Islet precursor cell (in vitro differentiated cells): ENCODE measurements around the gene RBFOX2.
A peak's percentile ranks its signal among the peaks of the same experiment; 100 is the strongest.
"Not testable (repeated sequence)": the region's sequence is repeated elsewhere in the genome, so short reads cannot be mapped to it uniquely, and the experiment has no call there.

ENCODE experiments used
- DNase-seq: peaks from one replicate; pipeline ENCODE4 v3.0.0-alpha.2; 2018

The RBFOX2 gene

DNA sequence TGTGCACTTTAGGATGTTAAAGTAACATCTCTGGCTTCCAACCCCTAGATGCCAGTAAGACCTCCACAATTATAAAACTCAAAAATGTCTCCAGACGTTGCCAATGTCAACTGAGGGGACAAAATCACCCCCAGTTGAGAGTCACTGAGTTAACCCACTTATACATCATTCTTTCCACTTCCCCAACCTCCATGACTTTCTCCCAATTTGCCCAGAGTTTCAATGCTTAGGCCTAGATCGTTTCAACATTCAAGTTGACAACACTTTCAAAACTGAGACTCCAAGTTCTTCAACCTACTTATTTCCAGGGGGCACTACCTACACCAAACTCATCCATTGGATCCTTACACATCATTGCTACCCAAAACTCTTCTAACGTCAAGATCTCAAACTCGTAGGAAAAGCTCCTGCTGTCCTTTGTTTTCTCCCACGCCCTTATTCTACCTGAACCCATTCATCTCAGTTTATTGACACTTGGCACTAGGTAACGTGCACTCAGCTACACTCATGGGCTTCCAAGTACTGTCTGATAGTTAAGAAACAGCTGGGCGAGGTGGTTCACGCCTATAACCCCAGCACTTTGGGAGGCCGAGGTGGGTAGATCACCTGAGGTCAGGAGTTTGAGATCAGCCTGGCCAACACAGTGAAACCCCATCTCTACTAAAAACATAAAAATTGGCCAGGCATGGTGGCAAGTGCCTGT, 24.5 kb downstream of the RBFOX2 start:
- DNase-seq: no peak

DNA sequence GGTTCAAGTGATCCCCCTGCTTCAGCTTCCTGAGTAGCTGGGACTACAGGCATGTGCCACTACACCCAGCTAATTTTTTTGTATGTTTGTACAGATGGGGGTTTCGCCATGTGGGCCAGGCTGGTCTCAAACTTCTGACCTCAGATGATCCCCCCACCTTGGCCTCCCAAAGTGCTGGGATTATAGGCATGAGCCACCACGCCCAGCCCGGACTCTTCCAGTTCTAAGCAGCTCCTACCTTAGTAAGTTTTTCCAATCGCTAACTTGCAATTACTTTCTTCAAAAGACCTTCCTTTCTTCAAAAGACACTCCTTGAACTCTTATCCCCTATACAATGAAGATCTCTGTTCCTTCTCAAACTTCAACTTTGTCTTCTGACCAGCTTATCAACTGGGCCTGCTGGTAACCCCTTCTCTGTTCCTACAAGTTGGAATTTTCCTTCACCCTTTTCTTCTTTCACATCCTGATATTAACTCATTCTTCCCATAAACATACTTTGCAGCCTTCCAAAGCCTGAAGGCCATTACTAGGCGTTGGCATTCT, 25.8 kb downstream of the RBFOX2 start:
- no peak for DNase-seq

DNA sequence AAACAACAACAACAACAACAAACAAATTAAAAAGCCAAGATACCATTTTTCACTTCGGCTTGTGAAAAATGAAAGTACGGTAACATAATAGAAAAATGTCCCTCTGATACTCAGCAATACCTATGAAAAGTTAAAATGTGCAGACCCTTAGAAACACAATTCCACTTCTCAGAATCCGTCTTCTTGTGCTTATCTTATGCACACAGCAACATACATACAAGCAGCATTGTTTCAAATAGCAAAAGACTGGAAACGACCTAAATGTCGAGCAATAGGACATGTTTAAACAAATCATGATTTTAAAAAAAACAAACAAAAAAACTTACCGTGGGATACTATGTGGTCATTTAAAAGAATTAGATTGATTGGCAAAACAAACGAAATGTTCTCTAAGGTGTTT, 26.5 kb downstream of the RBFOX2 start:
- DNase-seq: no peak

DNA sequence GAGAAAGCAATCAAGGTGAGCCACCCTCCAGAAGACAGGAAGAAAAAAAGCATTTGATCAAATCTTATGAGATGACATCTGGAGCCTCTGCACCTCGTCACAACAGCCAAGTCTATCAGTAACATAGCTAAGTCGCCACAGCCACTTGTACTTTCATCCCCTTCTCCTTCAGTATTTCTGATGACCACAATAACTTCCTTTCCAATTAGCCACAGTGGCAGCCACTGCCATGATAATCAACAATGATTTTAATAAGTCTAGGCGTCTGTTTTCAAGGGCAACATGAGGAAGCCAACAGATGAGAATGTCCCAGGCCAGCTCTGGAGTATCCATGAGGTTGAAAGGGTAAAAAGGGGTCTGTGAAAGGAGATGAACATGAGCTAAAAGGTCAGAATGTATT, 29.9 kb downstream of the RBFOX2 start:
- no peak for DNase-seq

DNA sequence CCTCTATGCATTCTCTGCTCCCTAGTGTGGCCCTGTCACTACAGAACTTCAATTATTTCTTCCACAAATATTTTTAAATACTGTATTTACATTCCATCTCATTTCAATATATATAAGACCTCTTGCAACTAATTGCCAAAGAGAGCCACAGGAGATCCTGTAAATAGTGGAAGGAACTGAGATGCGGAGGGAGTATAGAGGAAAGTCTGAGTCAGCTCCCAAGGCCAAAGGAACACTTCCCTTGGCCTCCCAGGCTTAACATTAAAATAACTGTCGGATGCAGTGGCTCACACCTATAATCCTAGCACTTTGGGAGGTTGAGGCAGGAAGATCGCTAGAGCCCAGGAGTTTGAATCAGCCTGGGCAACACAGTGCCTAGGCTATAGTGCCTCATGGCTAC, 31.2 kb downstream of the RBFOX2 start:
- DNase-seq: no peak

DNA sequence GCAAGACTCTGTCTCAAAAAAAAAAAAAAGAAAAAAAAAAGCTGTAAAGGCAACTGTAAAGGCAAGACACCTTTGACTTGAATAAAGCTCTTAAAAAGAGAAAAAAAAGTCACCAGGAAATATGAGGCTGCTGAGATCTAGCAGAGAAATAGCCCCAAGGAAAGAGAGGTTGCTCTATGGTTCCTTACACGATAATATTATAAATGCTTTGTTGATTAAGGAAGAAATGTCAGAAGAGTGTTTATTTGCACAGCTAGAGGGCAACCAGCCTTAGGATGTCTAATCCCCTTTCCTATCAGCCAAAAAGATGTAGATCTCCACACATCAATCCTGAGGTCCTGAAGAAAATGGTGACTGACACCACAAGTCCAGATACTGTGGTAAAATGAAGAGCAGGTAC, 32.0 kb downstream of the RBFOX2 start:
- DNase-seq: no peak

DNA sequence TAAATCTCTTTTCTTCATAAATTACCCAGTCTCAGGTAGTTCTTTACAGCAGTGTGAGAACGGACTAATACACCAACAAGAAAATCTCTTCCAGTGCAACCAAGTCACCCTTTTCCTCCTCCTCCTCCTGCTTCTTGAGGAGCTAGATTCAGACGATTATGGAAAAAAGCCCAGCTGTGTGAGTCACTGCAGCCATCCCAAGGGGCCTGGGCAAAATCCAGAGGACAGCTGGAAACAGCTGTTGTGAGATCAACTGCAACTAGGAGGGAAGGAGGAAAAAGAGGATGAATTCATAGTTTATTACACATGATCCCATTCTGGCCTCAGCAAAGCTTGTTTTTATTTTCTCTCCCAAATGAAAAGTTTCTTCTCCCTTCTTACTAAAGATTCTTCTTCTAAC, 32.9 kb downstream of the RBFOX2 start:
- peak; percentile 75 for DNase-seq

DNA sequence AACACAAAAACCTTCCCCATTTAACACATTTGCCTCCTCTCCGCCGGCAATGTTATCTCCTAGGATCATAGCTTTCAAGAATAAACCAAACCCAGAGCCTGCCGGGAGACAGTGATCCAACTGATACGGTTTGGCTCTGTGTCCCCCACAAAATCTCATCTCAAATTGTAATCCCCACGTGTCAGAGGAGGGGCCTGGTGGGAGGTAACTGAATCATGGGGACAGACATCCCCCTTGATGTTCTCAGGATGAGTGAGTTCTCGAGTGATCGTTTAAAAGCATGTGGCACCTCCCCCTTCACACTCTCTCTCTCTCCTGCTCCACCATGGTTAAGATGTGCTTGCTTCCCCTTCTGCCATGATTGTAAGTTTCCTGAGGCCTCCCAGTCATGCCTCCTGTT, 33.3 kb downstream of the RBFOX2 start:
- peak; percentile 48 for DNase-seq

DNA sequence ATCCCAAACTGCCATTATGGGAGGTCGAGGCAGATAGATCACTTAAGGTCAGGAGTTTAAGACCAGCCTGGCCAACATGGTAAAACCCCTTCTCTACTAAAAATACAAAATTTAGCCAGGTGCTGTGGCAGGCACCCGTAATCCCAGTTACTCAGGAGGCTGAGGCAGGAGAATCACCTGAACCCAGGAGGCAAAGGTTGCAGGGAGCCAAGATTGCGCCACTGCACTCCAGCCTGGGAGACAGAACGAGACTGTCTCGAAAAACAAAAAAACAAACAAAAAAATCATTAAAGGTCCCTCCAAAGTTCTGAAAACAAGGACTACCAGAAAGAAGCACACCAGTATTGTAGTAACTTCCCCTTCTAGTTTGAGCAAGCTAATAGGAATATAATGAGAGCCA, 34.9 kb downstream of the RBFOX2 start:
- not testable (repeated sequence) for DNase-seq

DNA sequence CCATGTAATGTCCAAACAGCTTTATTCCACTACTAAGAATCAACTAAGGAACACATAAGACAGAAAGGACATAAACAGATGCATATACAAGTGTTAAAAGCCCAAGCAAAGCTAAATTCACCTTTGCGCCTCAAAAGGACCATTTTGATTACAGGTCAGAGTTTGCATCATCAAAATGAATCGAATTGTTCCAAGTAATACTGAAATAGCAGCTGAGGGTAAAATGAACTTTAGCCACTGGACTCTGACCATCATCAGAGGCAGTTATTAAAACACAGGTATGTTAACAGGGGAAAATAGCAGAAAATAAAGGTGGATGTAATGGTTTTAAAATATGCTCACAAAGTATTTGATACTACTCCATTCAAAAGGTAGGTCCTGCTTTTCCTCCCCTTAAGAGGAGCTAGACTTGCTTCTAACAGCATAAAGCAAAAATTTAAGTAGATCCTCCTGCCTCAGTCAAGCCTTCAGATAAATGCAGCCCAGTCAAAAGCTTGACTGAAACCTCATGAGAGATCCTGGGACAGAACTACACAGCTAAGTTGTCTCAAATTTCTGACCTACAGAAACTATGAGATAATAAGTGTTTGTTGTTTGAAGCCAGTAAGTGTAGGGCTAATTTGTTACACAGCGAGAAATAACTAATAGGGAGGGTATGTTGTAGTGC, 35.4 kb downstream of the RBFOX2 start:
- DNase-seq: no peak

DNA sequence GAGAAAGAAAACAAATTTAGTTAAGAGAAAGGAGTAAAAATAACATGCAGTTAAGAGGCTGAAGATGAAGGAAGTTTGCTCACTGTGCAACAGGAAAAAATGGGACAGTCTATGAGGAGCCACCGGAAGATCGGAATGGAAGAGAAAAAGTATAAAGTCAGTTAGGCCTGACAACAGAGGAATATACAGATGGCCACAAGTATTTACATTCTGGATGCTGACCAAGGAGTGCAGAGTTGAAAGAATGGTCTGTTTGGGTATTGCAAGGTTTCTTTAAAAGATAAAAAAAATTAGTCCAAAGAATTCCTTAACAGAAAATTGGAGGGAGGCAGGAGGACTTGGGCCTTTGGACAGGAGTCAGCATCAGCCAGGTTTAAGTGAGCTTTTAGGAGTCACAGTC, 37.5 kb downstream of the RBFOX2 start:
- no peak for DNase-seq

DNA sequence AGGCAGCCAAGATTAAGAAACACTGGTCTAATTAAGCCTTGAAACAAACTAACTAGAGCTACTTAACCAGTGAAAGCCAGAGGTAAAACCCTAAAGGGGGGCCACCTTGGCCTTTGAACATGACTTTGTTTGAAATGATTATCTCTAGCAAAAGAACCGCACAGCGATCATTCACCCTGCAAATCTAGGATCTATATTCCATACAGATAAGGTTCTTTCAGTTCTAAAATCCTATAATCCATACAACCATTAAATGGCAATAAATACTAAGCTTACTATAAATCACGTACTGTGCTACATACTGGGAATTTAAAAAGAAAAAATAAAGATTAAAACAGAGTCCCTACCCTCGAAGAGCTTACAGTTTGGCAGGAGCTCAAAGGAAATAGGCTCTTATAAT, 40.6 kb downstream of the RBFOX2 start:
- DNase-seq: no peak

DNA sequence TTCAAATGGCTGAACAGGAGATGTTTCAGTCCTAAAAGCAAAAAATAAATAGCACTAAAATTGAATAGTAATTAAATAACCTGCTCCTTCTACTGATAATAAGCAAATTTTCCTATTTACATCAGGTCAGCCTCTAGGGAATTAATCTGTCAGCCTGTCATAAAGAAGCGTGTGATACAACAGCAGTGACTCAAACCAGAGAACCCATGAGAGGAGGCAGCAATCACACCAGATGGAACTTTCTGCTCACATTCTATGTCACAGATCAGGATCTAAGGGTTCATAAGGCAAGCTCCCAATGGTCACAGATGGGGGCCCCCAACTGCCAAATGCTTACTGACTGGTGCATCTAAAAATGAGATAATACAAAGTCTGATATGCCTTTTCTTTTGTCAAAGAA, 41.1 kb downstream of the RBFOX2 start:
- no peak for DNase-seq

DNA sequence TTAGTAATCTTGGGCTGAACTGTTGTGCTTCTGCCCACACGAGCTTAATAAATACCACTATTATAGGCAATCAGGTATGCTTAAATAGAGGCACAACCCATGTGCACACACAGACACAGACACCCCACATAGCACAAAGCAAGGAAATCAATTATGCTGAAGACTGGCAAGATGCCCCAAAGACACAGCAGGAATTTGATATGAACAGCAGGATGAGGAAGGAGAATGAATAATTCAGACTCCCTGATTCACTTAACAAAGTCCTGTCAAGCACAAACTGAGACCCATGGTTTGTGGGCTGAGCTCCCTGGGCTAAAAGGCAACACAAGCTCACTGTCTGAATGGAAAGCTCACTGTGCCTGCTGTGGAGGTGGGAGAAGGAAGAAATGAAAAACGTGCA, 42.5 kb downstream of the RBFOX2 start:
- no peak for DNase-seq

DNA sequence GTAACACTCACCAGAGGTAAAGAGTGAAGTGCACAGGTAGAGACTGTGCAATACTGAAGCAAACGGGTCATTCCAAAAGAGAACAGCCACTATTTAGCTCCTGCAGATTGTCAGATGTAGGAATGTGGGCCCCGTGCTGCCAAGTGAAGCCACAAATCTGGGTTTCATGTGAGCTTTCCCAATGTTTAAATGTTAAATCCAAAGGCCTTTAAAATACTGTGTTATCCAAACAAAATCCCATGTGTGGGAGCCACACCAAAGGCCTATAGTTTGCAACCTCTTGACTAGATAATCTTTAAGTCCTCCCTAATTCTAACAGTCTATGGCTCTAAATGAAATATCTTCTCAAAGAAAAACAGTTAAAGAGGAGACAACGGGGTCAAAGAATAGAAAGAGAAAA, 43.3 kb downstream of the RBFOX2 start:
- DNase-seq: no peak

DNA sequence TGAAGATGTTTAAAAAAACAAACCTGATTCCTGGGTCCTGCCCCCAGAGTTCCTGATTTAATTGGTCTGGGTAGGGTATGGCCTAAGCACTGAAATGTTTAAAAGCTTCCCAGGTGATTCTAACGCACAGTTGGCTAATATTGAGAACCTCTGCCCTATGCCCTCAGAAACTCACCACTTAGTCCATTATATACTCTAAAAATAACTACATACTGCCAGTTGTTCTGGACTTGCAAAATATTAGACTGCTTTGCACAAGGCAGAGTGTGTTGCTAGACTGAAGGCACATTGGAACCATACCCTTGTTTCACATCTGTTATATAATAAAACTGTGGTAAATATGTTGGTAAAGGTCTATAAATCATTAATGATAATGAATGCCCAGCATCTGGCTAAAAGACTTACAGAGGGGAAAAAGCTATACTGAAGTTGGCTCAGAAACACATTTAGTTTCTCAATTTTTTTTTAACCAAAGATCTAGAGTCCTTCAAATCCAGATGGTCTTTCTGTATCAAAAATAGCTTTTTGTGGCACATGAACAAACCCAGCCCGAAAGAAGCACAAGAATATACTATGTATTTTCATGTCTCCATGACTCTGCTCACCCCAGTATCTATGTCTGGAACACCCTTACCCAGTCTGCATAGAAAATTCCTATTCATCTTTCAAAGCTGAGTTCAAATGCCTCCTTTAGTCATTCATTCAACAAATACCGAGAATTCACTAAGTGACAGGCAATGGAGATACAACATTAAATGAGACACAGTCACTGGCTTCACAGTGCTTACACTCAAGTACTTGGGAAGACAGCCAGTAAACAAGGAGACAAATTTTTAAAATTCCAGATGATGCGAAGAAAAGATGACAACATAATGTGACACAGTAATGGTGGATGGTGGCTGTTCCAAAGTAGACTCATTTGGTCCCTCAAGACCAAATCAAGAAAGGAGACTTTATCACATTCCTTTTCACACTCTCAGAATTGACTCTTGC, 44.1 kb downstream of the RBFOX2 start:
- DNase-seq: no peak

DNA sequence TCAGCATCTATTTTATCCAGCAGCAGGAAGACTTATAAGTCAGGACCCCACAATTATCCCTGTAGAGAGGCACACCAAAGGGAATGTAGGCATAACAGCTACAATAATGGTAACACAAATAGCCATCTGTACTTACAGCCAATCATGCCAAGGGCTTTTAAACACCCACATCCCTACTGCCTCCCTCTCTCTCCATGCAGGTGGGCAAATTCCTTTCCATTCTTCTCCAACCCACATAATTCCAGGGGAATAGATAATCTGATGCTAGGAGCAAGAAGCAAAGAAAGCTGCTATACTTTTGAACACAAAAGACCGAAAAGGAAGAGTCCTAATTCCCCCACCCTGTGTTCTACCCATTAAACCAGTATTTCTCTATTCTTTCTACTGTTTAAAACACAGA, 46.7 kb downstream of the RBFOX2 start:
- no peak for DNase-seq

DNA sequence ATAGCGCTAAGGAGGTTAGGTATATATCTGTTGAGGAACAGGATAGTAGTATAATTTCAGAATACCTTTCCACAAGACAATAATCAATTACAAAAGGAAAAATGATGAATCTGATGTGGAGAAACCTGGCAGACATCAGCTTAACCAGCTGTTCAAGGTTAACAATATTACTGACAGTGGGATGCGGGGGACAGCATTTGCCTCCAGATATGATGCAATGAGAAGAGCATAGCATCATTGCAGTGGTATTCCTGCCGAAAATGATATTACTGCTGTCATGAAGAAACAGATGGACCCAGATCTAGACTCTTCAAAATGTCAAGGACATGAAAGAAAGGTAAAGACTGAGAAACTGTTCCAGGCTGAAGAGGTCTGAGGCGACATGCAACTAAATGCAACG, 49.7 kb downstream of the RBFOX2 start:
- DNase-seq: no peak

DNA sequence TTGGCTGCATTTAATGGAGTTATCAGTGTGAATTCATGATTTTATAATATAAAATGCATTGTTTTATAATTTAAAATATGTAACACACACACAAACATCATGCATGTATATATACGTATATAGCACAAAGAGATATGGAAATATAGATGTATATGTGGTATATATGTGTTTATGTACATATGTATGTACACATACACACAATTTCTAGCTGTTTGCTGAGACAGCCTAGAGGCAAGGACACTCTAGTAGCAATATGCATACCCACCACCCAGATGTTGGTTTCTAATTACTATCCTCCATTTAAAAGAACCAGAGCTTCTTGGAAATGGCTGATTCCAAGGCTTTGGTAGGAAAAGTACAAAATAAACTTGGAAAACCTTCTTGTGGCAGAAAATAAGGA, 50.4 kb downstream of the RBFOX2 start:
- DNase-seq: no peak

DNA sequence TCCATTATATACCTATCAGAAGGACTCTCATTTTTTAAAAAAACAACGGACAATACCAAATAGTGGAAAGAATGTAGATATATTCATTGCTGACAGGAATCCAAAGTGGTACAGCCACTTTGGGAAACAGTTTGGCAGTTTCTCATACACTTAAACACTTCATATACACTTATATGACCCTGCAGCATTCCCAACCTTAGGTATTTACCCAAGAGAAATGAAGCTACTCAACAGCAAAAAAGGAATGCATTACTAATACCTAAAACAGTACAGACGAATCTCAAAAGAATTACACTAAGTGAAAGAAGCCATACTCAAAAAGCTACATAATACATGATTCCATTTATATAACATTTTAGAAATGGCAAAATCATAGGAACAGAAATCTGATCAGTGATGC, 51.5 kb downstream of the RBFOX2 start:
- no peak for DNase-seq

DNA sequence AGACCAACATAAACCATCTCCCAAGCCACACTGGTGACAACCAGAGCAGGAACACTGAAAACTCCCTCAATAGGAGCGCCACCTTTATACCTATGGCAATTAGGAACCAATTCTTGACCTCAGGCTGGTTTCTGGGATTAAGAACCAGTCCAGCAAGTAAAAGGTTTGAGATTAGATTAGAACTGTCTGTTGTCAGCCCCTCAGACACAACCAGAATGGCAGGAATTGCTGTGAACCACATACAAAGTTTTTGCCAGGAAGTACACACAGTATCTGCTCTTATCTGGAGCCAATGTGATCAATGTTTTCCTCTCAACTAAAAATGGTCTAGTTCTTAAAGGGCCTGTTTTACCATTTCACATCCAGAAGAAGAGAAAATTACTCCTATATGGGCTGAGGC, 55.2 kb downstream of the RBFOX2 start:
- DNase-seq: no peak

DNA sequence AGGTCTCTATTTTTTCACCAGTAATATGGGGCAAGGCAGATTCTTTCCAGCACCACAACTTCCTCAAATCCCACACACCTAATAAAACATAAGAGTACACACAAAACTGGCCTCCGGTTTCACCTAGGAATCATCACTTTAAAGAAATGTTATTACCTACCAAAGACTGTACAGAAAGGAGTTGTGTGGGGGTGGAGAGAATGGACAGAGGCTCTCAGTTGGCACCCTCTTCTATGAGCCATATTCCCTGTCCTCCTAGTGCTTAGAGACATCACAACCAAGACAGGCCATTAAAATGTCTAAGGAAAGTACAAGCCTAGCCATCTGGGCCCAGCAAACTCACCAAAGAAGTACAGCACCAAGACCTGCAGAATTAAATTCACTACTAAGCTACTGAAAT, 56.1 kb downstream of the RBFOX2 start:
- DNase-seq: no peak

DNA sequence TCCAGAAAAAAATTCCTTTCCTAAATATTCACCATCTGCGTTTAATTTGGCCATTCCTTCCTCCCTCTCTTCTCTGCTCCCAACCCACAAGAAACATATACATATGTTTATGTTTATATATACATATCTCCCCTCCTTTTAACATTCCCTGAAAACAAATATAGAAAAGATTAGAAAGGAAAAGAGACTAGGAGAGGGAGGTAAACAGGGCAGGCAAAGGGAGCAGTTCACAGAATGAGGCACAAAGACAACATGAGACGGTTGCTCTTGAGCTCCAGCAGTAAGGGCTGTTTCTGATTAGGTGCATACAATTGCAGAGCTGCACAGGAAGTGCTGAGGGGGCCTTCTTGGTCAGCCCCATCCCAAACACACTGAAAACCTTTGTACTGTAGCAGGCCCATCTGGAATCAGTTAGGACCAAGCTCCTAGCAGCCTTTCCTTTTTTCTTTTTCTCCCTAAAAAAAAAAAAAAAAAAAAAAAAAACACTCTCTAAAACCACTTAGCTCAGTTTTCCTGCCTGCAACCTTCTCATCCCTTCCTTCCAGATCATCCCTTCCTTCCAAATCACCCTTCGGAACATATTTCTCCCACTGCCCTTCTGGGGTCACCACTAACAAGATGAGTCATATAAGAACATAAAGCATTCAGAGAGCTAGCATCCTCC, 57.0 kb downstream of the RBFOX2 start:
- DNase-seq: peak; percentile 70
